Measurements from ENCODE around the gene LAMA3.

The LAMA3 gene

DNA sequence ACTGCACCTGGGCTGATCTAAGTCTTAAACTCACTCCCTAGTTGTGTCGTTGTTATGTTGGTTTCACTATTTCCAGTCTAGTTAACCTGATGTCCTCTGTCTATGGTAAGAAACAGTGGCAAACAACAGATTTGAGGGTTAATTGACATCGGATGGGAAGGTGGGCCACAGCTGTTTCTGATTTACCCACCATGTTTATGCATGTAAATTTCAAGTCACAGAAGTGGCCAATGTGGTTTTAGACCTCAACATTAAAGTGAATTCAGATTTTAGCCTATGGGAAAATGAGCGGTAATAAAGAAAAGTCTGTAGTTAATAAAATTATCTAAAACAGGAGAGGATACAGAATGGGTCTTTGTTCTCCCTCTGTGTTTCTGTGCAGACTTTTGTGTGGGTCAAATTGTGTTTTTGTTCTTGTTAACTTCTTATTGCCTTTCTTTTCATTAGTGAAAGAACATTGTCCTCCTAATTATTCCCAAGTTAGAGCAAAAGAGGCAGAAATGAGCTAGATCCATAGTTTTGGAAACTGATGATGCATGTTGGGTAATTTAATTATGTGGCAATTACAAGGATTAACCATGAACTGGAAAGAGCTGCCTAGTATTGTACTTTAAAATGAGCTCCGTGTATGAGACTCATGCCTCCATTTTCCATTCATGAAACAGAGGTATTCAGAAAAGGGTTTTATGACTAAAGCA is 83.2 kb downstream of the LAMA3 start:
- ATAC-seq (ENCODE audit: insufficient read depth, low read depth) (no peak), DNase-seq (no peak)
- Histone ChIP-seq H3K79me2 (ENCODE audit: insufficient read depth, low read length) (no peaks in the 10 kb centered on the region), H4K20me1 (ENCODE audit: insufficient read depth, low read length) (no peaks in the 10 kb centered on the region), H3K4me2 (ENCODE audit: insufficient read depth, low read length) (no peak overlapping the region), H3K27me3 (ENCODE audit: insufficient read depth, low read length, poor library complexity) (peaks cover 3% of the 10 kb centered on the region), H3K4me3 (ENCODE audit: low read depth in 1 of 2, low read length in 2 of 2) (no peak overlapping the region), H2AFZ (ENCODE audit: low read depth, low read length) (no peak overlapping the region), H3K27ac (ENCODE audit: low read length) (no peak overlapping the region), H3K36me3 (ENCODE audit: insufficient read depth, low read length) (no peaks in the 10 kb centered on the region), H3K9ac (ENCODE audit: low read depth, low read length) (no peak overlapping the region), H3K4me1 (ENCODE audit: insufficient read depth, low read length) (no peaks in the 10 kb centered on the region), H3K9me3 (ENCODE audit: insufficient read depth, low read length, severe bottlenecking) (no peaks in the 10 kb centered on the region)
- TF ChIP-seq, protein P1, sequence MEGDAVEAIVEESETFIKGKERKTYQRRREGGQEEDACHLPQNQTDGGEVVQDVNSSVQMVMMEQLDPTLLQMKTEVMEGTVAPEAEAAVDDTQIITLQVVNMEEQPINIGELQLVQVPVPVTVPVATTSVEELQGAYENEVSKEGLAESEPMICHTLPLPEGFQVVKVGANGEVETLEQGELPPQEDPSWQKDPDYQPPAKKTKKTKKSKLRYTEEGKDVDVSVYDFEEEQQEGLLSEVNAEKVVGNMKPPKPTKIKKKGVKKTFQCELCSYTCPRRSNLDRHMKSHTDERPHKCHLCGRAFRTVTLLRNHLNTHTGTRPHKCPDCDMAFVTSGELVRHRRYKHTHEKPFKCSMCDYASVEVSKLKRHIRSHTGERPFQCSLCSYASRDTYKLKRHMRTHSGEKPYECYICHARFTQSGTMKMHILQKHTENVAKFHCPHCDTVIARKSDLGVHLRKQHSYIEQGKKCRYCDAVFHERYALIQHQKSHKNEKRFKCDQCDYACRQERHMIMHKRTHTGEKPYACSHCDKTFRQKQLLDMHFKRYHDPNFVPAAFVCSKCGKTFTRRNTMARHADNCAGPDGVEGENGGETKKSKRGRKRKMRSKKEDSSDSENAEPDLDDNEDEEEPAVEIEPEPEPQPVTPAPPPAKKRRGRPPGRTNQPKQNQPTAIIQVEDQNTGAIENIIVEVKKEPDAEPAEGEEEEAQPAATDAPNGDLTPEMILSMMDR (IDR thresholded peaks at IDR 0.05; ENCODE audit: borderline replicate concordance, extremely low read depth, low read length, poor library complexity, severe bottlenecking), result no peak
- TF ChIP-seq EZH2 (IDR thresholded peaks at IDR 0.05; ENCODE audit: borderline replicate concordance, low read depth, low read length, severe bottlenecking), result no peak

DNA sequence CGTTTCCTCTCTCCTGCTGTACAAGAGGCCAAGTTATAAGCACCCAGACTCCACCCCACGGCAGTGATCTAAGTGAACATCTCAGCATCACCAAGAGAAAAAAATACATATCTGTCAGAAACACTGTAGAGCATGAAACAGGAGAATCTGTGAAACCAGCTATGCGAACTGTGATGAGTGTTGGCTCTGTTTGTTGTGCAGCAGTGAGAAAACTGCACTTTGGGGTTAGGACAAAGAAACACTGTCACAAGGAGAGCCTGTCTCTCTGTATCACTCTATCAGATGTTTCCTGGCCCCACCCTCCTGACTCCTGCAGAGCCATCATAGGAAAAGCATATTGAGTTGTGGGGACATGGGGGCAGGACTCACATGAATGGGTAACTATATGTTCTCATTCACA is 87.1 kb downstream of the LAMA3 start:
- H2AFZ ChIP-seq (ENCODE audit: low read depth, low read length), result no peak overlapping the region
- H3K27ac ChIP-seq (ENCODE audit: low read length), result no peak overlapping the region
- H3K79me2 ChIP-seq (ENCODE audit: insufficient read depth, low read length), result no peaks in the 10 kb centered on the region
- no peak overlapping the region for H3K9ac ChIP-seq (ENCODE audit: low read depth, low read length)
- H3K4me1 ChIP-seq (ENCODE audit: insufficient read depth, low read length), result no peaks in the 10 kb centered on the region
- ATAC-seq (ENCODE audit: insufficient read depth, low read depth) (no peak), DNase-seq (no peak)
- peaks cover 8% of the 10 kb centered on the region for H3K27me3 ChIP-seq (ENCODE audit: insufficient read depth, low read length, poor library complexity)
- TF ChIP-seq EZH2 (IDR thresholded peaks at IDR 0.05; ENCODE audit: borderline replicate concordance, low read depth, low read length, severe bottlenecking), result no peak
- TF ChIP-seq, protein P1 (IDR thresholded peaks at IDR 0.05; ENCODE audit: borderline replicate concordance, extremely low read depth, low read length, poor library complexity, severe bottlenecking), result no peak
- H3K4me2 ChIP-seq (ENCODE audit: insufficient read depth, low read length), result no peak overlapping the region
- H3K4me3 ChIP-seq (ENCODE audit: low read depth in 1 of 2, low read length in 2 of 2), result no peak overlapping the region
- no peaks in the 10 kb centered on the region for H3K9me3 ChIP-seq (ENCODE audit: insufficient read depth, low read length, severe bottlenecking)
- H4K20me1 ChIP-seq (ENCODE audit: insufficient read depth, low read length), result no peaks in the 10 kb centered on the region
- H3K36me3 ChIP-seq (ENCODE audit: insufficient read depth, low read length), result no peaks in the 10 kb centered on the region

DNA sequence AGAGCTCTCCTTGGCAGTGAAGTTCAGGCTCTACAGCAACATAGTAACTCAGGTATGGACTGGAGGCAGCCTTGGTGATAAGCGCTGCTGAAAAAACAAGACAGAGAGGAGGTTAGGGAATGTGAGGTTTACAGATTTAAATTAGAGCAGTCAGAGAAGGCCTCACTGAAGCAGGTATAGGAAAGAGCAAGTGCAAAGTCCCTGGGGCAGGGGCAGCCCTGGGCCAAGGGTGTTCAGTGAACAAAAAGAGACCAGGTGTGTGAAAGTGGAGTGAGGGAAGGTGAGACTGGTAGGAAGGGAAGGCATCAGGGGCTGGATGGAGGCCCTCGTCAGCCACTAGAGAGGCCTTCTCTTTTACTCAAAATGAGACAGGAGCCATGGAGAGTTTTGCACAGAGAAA is 89.6 kb downstream of the LAMA3 start:
- Histone ChIP-seq H3K27ac (ENCODE audit: low read length) (no peak overlapping the region), H3K4me2 (ENCODE audit: insufficient read depth, low read length) (no peak overlapping the region), H3K36me3 (ENCODE audit: insufficient read depth, low read length) (no peaks in the 10 kb centered on the region), H3K4me3 (ENCODE audit: low read depth in 1 of 2, low read length in 2 of 2) (no peak overlapping the region), H3K27me3 (ENCODE audit: insufficient read depth, low read length, poor library complexity) (peaks cover 8% of the 10 kb centered on the region), H2AFZ (ENCODE audit: low read depth, low read length) (no peak overlapping the region), H4K20me1 (ENCODE audit: insufficient read depth, low read length) (no peaks in the 10 kb centered on the region), H3K4me1 (ENCODE audit: insufficient read depth, low read length) (no peaks in the 10 kb centered on the region), H3K79me2 (ENCODE audit: insufficient read depth, low read length) (no peaks in the 10 kb centered on the region), H3K9ac (ENCODE audit: low read depth, low read length) (no peak overlapping the region), H3K9me3 (ENCODE audit: insufficient read depth, low read length, severe bottlenecking) (no peaks in the 10 kb centered on the region)
- TF ChIP-seq, protein P1 (IDR thresholded peaks at IDR 0.05; ENCODE audit: borderline replicate concordance, extremely low read depth, low read length, poor library complexity, severe bottlenecking), result no peak
- TF ChIP-seq EZH2 (IDR thresholded peaks at IDR 0.05; ENCODE audit: borderline replicate concordance, low read depth, low read length, severe bottlenecking), result no peak
- DNase-seq (no peak), ATAC-seq (ENCODE audit: insufficient read depth, low read depth) (no peak)

Measured in DND-41 (cell line).